WI38 (cell line): ENCODE data around the gene SYTL4.

Experiments used
- H3K4me3 ChIP-seq: 2 replicates; pipeline ENCODE4 v1.5.1; 2011; ENCODE audit warnings: low read depth, mild to moderate bottlenecking, control low read depth, low read length
- TF ChIP-seq, protein P1 (sequence below): IDR thresholded peaks from 2 replicates; pipeline ENCODE4 v1.5.1; 2012; ENCODE audit warnings: low read depth, mild to moderate bottlenecking, control low read depth, low read length

Gene SYTL4

GRCh38 chrX:100677611-100678181, 54.2 kb downstream of the SYTL4 start:
- no peak overlapping the region for H3K4me3 ChIP-seq
- TF ChIP-seq, protein P1, sequence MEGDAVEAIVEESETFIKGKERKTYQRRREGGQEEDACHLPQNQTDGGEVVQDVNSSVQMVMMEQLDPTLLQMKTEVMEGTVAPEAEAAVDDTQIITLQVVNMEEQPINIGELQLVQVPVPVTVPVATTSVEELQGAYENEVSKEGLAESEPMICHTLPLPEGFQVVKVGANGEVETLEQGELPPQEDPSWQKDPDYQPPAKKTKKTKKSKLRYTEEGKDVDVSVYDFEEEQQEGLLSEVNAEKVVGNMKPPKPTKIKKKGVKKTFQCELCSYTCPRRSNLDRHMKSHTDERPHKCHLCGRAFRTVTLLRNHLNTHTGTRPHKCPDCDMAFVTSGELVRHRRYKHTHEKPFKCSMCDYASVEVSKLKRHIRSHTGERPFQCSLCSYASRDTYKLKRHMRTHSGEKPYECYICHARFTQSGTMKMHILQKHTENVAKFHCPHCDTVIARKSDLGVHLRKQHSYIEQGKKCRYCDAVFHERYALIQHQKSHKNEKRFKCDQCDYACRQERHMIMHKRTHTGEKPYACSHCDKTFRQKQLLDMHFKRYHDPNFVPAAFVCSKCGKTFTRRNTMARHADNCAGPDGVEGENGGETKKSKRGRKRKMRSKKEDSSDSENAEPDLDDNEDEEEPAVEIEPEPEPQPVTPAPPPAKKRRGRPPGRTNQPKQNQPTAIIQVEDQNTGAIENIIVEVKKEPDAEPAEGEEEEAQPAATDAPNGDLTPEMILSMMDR: no peak

DNA sequence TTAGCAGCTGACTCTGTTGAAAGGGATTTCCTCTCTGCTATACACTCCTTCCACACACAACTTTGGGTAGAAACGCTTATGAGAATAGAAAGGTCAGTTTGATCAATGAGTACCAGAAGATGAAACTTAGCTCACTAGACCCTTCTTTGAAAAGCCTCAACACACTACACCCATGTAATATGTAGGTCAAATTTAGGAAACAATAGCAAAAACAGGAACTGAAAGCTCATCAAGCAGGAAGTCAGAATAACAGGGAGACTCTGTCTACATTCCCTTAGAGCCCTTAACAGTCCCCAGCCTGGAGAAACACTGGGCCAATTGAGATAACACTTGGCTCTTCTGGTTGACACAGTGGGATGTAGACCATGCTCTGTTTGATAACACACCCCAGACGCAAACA, 57.2 kb downstream of the SYTL4 start:
- H3K4me3 ChIP-seq: no peak overlapping the region
- TF ChIP-seq, protein P1: no peak

DNA sequence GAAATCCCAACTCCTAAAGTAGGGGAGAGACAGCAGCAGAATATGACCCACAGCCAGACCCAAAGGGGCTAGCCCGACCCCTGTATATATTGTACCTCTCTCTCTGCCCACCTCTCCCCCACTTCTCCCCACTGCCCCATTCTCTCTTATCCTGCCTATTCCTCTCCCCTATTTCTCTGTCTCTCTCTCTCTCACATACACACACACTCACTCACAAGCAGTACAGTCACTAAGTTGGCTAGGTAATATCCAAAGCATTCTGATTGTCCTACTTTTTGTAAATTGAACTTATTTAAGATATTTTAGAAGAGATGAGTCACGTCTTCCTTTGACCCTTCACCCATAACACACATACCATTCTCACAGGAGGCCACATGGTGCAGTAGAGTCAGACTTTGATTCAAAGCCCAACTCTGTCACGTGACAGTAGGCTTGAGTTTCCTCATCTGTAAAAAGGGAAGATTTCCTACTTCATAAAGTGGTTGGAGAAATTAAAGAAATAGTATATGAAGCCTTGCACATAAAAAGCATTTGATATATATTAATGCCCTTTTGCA, 58.4 kb downstream of the SYTL4 start:
- no peak overlapping the region for H3K4me3 ChIP-seq
- TF ChIP-seq, protein P1: no peak

GRCh38 chrX:100672966-100673365, 59.0 kb downstream of the SYTL4 start:
- TF ChIP-seq, protein P1: no peak
- H3K4me3 ChIP-seq: no peak overlapping the region

DNA sequence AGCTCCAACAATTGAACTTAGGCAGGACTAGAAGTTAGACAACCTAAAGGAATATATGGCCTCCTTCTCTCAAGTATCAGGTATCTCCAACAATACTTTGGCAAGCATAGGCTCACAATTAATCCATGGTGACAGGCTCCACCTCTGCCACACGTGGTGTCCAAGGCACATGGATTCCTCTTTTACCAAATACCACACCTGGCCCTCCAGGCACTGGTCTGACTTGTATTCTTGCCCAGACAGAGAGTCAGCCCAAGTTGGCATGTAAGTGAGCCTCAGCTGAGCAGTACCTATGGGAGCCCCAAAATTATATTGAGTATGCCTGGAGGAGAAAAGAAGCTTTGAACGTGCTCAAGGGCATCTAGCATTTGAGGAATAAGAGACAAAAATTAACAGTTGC, 68.3 kb downstream of the SYTL4 start:
- TF ChIP-seq, protein P1: no peak
- no peak overlapping the region for H3K4me3 ChIP-seq

DNA sequence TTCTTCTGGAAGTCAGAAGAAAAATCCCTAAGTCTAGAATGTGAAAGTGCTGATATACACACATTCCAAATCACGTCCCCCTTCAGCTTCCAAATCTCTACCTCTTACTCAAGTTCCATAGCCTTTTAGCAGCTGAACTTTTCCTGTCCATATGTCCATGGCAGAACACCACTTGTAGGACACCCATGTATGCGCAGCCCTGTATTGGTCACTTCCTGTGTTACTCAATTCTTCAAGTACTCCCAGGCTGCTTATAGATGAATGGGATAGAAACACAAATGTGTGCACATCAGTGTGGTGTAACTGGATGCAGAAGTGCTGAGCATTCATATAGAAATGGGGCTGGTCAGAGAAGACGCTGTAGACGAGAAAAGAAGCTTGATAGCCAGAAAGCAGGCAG, 69.1 kb downstream of the SYTL4 start:
- no peak overlapping the region for H3K4me3 ChIP-seq
- TF ChIP-seq, protein P1: no peak

DNA sequence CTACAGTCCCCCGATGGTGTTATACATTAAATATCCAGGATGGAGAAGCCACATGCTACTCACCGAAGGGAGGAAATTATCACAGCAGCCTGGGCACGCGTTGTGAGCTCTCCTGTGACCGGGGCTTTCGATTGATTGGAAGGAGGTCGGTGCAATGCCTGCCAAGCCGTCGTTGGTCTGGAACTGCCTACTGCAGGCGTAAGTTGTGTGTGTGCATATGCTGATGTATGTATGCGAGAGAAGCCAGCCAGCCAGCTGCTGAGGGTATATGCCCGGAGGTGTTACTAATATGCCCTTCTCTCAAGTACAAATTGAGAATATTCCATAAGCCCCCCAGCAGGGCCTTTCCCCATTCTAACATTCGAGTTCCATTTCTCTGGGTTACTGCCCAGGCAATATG, 69.8 kb downstream of the SYTL4 start:
- TF ChIP-seq, protein P1: no peak
- no peak overlapping the region for H3K4me3 ChIP-seq
